ENCODE results near the gene CROCC2. TPM values are rescaled to one million over a fixed set of nuclear protein-coding genes. Genes with fewer than 3 reads are reported as not detected.
A peak's percentile ranks its signal among the peaks of the same experiment; 100 is the strongest.

Gene CROCC2
- total and polyA plus RNA-seq, 12 donors: 0.07 to 0.65 (median 0.28) TPM; not detected in 6

GRCh38 chr2:240899468-240899865, 6.7 kb upstream of the CROCC2 start:
- no peak for TF ChIP-seq POLR2A (IDR thresholded peaks at IDR 0.05)
- TF ChIP-seq CTCF (IDR thresholded peaks at IDR 0.05): no peak
- Histone ChIP-seq H3K36me3 (replicated peaks in 1 of 2) (no peaks in the 10 kb centered on the region), H3K4me3 (no peak overlapping the region), H3K27ac (no peak overlapping the region), H3K4me1 (replicated peaks in 1 of 2) (peaks cover 0 to 5% of the 10 kb centered on the region in 2 donors), H3K27me3 (no peaks in the 10 kb centered on the region), H3K9me3 (replicated peaks in 1 of 3) (no peaks in the 10 kb centered on the region)
- WGBS, 4 donors: 86 to 92% (median 88%) methylated on average over 4 to 19 of the region's 19 CpGs
- intact Hi-C loops (cut with DNase I): no loop called here
- no peak for DNase-seq

GRCh38 chr2:240900141-240900860, 5.8 kb upstream of the CROCC2 start:
- Histone ChIP-seq H3K4me1 (replicated peaks in 1 of 2) (peaks cover 0 to 5% of the 10 kb centered on the region in 2 donors), H3K27ac (no peak overlapping the region), H3K36me3 (replicated peaks in 1 of 2) (no peaks in the 10 kb centered on the region), H3K27me3 (no peaks in the 10 kb centered on the region), H3K9me3 (replicated peaks in 1 of 3) (no peaks in the 10 kb centered on the region), H3K4me3 (no peak overlapping the region)
- 86 to 93% (median 89%) methylated on average over 22 to 27 of the region's 27 CpGs for WGBS, 4 donors
- intact Hi-C loops (cut with DNase I): no loop called here
- TF ChIP-seq CTCF (IDR thresholded peaks at IDR 0.05): no peak
- no peak for TF ChIP-seq POLR2A (IDR thresholded peaks at IDR 0.05)
- DNase-seq: no peak

- intact Hi-C loops (cut with DNase I): no loop called here
- Histone ChIP-seq H3K4me1 (replicated peaks in 1 of 2) (peaks cover 0 to 5% of the 10 kb centered on the region in 2 donors), H3K4me3 (no peak overlapping the region), H3K27me3 (no peaks in the 10 kb centered on the region), H3K9me3 (replicated peaks in 1 of 3) (no peaks in the 10 kb centered on the region), H3K27ac (no peak overlapping the region), H3K36me3 (replicated peaks in 1 of 2) (no peaks in the 10 kb centered on the region)
- 46 to 91% (median 84%) methylated on average over 4 to 14 of the region's 14 CpGs for WGBS, 4 donors
- no peak for DNase-seq
- no peak for TF ChIP-seq POLR2A (IDR thresholded peaks at IDR 0.05)
- TF ChIP-seq CTCF (IDR thresholded peaks at IDR 0.05): no peak
Measured at GRCh38 chr2:240901986-240902614, 4.0 kb upstream of the CROCC2 start.

GRCh38 chr2:240902615-240903041, 3.5 kb upstream of the CROCC2 start:
- H3K27me3 ChIP-seq: no peaks in the 10 kb centered on the region
- no peak overlapping the region for H3K27ac ChIP-seq
- H3K9me3 ChIP-seq (replicated peaks in 1 of 3): no peaks in the 10 kb centered on the region
- no peaks in the 10 kb centered on the region for H3K36me3 ChIP-seq (replicated peaks in 1 of 2)
- WGBS, 4 donors: 27 to 45% (median 28%) methylated on average over 1 to 7 of the region's 7 CpGs
- DNase-seq: peak in 4 of 7 donors; percentile 41 to 63 (median 50)
- peaks cover 0 to 5% of the 10 kb centered on the region in 2 donors for H3K4me1 ChIP-seq (replicated peaks in 1 of 2)
- intact Hi-C loops (cut with DNase I): no loop called here
- H3K4me3 ChIP-seq: no peak overlapping the region
- TF ChIP-seq POLR2A (IDR thresholded peaks at IDR 0.05): no peak
- TF ChIP-seq CTCF (IDR thresholded peaks at IDR 0.05): no peak
